ENCODE measurements around the gene PDGFA.

The PDGFA gene

GRCh38 chr7:533266-533665, 13.6 kb upstream of the PDGFA start:
- TF ChIP-seq EZH2 (IDR thresholded peaks at IDR 0.05) = no peak
- no peak for TF ChIP-seq POLR2AphosphoS5 (IDR thresholded peaks at IDR 0.05; ENCODE audit: borderline replicate concordance, low read depth, low read length)
- no peak for TF ChIP-seq FOXP2 (optimal IDR thresholded peaks at IDR 0.05; ENCODE audit: control extremely low read depth, extremely low read length, insufficient read depth)
- Histone ChIP-seq H3K4me3 (no peak overlapping the region), H3K9ac (ENCODE audit: insufficient read length) (no peak overlapping the region), H3K27ac (no peak overlapping the region), H3K36me3 (ENCODE audit: insufficient read depth, low read length) (no peaks in the 10 kb centered on the region), H3K9me3 (ENCODE audit: low read depth, low read length) (no peaks in the 10 kb centered on the region)
- no peak for DNase-seq (ENCODE audit: low read depth, low spot score)

DNA sequence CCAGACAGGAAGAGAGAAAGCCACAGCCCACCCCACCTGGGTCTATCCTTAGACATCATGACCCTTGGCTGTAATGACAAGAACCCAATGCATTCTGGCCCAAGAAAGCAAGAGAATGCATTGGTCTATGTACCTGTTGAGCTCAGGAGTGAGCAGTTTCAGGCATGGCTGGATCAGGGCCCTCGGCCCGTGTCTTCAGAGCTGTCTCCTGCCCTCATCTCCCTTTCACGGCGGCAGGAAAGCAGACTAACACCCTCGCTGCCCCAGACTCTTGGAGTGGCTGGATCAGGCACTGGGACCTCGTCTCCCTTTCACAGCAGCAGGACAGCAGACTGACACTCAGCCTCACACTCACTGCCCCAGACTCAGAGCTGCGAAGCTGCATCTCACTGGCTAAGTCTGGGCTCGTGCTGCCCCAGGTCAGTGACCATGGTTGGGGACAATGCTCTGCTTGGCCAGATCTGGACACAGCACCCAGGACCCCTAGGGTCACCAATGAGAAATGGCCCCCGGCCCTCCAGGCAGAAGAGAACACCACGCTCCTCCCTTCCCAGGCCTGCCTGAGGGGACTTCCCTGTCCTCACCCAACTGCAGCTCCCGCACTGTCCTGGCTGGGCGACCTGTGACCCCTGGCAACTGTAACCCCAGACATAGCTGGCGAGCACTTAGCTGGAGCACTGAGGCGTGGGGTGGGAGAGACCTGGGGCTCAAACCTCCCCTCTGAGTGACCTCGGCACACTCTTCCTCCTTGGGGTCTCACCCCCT, 12.9 kb upstream of the PDGFA start:
- Histone ChIP-seq H3K9ac (ENCODE audit: insufficient read length) (no peak overlapping the region), H3K4me3 (no peak overlapping the region), H3K9me3 (ENCODE audit: low read depth, low read length) (no peaks in the 10 kb centered on the region), H3K36me3 (ENCODE audit: insufficient read depth, low read length) (no peaks in the 10 kb centered on the region), H3K27ac (no peak overlapping the region)
- TF ChIP-seq POLR2AphosphoS5 (IDR thresholded peaks at IDR 0.05; ENCODE audit: borderline replicate concordance, low read depth, low read length) (no peak), EZH2 (IDR thresholded peaks at IDR 0.05) (no peak), FOXP2 (optimal IDR thresholded peaks at IDR 0.05; ENCODE audit: control extremely low read depth, extremely low read length, insufficient read depth) (no peak)
- DNase-seq (ENCODE audit: low read depth, low spot score) = no peak

GRCh38 chr7:531777-532176, 12.1 kb upstream of the PDGFA start:
- Histone ChIP-seq H3K27ac (no peak overlapping the region), H3K4me3 (no peak overlapping the region), H3K9me3 (ENCODE audit: low read depth, low read length) (no peaks in the 10 kb centered on the region), H3K36me3 (ENCODE audit: insufficient read depth, low read length) (no peaks in the 10 kb centered on the region), H3K9ac (ENCODE audit: insufficient read length) (no peak overlapping the region)
- DNase-seq (ENCODE audit: low read depth, low spot score) = no peak
- TF ChIP-seq EZH2 (IDR thresholded peaks at IDR 0.05) = no peak
- no peak for TF ChIP-seq POLR2AphosphoS5 (IDR thresholded peaks at IDR 0.05; ENCODE audit: borderline replicate concordance, low read depth, low read length)
- TF ChIP-seq FOXP2 (optimal IDR thresholded peaks at IDR 0.05; ENCODE audit: control extremely low read depth, extremely low read length, insufficient read depth) = no peak

GRCh38 chr7:528451-528850, 8.8 kb upstream of the PDGFA start:
- no peak overlapping the region for H3K4me3 ChIP-seq
- no peaks in the 10 kb centered on the region for H3K9me3 ChIP-seq (ENCODE audit: low read depth, low read length)
- H3K36me3 ChIP-seq (ENCODE audit: insufficient read depth, low read length) = no peaks in the 10 kb centered on the region
- no peak overlapping the region for H3K9ac ChIP-seq (ENCODE audit: insufficient read length)
- no peak for DNase-seq (ENCODE audit: low read depth, low spot score)
- H3K27ac ChIP-seq = no peak overlapping the region
- TF ChIP-seq FOXP2 (optimal IDR thresholded peaks at IDR 0.05; ENCODE audit: control extremely low read depth, extremely low read length, insufficient read depth) (no peak), POLR2AphosphoS5 (IDR thresholded peaks at IDR 0.05; ENCODE audit: borderline replicate concordance, low read depth, low read length) (no peak), EZH2 (IDR thresholded peaks at IDR 0.05) (no peak)

DNA sequence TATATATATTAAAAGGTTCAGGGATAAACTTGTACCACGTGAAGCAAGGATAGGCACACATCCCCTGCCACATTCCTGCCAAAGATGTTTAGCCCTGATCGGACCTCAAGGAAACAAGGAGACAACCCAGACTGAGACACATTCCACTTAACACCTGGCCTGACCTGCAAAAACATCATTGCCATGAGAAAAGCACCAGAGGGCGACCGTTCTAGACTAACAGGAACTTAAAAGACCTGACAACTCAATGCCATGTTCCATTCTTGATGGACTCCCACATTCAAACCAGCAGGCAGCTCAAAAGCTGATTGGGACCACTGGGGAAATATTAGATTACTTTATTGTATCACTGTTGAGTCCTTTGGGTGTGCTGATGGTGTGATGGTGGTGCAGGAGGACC, 8.1 kb upstream of the PDGFA start:
- no peak for DNase-seq (ENCODE audit: low read depth, low spot score)
- no peaks in the 10 kb centered on the region for H3K9me3 ChIP-seq (ENCODE audit: low read depth, low read length)
- H3K4me3 ChIP-seq = no peak overlapping the region
- no peak overlapping the region for H3K27ac ChIP-seq
- no peak overlapping the region for H3K9ac ChIP-seq (ENCODE audit: insufficient read length)
- no peak for TF ChIP-seq FOXP2 (optimal IDR thresholded peaks at IDR 0.05; ENCODE audit: control extremely low read depth, extremely low read length, insufficient read depth)
- TF ChIP-seq EZH2 (IDR thresholded peaks at IDR 0.05) = no peak
- no peaks in the 10 kb centered on the region for H3K36me3 ChIP-seq (ENCODE audit: insufficient read depth, low read length)

DNA sequence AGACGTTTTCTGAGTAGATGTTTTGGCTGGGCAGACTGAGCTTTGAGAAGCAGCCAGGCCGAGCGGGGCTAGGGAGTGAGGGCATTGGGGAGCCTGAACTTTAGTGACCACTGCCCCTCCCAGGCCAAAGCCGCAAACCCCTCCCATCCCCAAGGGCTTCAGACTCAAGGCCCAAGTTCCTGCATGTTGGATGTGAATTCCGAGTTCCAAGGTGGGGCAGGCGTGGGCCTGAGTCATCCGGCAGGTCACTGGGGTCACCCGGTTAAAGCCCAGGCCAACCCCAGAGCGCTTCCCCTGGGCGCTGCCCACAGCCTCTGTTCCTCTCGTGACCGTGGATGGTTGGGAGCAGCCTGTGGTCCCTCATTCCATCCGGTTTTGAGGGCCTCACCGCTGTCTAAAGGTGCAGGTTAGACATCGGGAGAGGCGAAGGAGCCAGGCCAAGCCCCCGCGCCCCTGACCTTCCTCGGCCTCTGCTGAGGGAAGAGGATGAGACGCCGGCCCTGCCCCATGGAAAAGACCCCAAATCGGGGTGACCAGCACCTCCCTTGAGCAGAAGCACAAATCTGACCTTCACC, 6.9 kb upstream of the PDGFA start:
- H3K4me3 ChIP-seq = no peak overlapping the region
- TF ChIP-seq EZH2 (IDR thresholded peaks at IDR 0.05) (no peak), POLR2AphosphoS5 (IDR thresholded peaks at IDR 0.05; ENCODE audit: borderline replicate concordance, low read depth, low read length) (no peak), FOXP2 (optimal IDR thresholded peaks at IDR 0.05; ENCODE audit: control extremely low read depth, extremely low read length, insufficient read depth) (no peak)
- no peaks in the 10 kb centered on the region for H3K9me3 ChIP-seq (ENCODE audit: low read depth, low read length)
- no peaks in the 10 kb centered on the region for H3K36me3 ChIP-seq (ENCODE audit: insufficient read depth, low read length)
- no peak for DNase-seq (ENCODE audit: low read depth, low spot score)
- no peak overlapping the region for H3K9ac ChIP-seq (ENCODE audit: insufficient read length)
- no peak overlapping the region for H3K27ac ChIP-seq

DNA sequence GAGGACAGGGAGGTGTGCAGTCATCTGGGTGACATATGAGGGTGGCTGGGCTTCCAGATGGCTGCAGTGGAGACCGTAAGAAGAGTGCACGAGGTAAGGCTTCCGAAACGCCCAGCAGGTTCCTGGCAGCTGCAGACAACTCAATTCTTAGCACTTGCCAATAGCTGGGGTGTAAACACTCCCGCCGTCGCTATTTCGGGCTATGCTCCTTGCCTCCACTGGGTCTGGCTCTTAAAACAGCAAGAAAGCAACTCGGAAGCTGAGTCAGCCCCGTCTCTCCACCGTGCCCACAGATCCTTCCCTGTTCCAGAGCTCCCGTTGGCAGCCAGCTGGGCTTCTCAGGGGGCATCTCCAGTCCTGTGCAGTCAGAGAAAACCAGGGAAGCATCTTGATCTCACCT, 6.1 kb upstream of the PDGFA start:
- no peaks in the 10 kb centered on the region for H3K36me3 ChIP-seq (ENCODE audit: insufficient read depth, low read length)
- H3K9ac ChIP-seq (ENCODE audit: insufficient read length) = no peak overlapping the region
- TF ChIP-seq FOXP2 (optimal IDR thresholded peaks at IDR 0.05; ENCODE audit: control extremely low read depth, extremely low read length, insufficient read depth) (no peak), POLR2AphosphoS5 (IDR thresholded peaks at IDR 0.05; ENCODE audit: borderline replicate concordance, low read depth, low read length) (no peak), EZH2 (IDR thresholded peaks at IDR 0.05) (no peak)
- DNase-seq (ENCODE audit: low read depth, low spot score) = no peak
- H3K27ac ChIP-seq = no peak overlapping the region
- no peak overlapping the region for H3K4me3 ChIP-seq
- no peaks in the 10 kb centered on the region for H3K9me3 ChIP-seq (ENCODE audit: low read depth, low read length)

GRCh38 chr7:524800-525199, 5.2 kb upstream of the PDGFA start:
- no peak for DNase-seq (ENCODE audit: low read depth, low spot score)
- H3K9me3 ChIP-seq (ENCODE audit: low read depth, low read length) = no peaks in the 10 kb centered on the region
- TF ChIP-seq EZH2 (IDR thresholded peaks at IDR 0.05) (no peak), POLR2AphosphoS5 (IDR thresholded peaks at IDR 0.05; ENCODE audit: borderline replicate concordance, low read depth, low read length) (no peak), FOXP2 (optimal IDR thresholded peaks at IDR 0.05; ENCODE audit: control extremely low read depth, extremely low read length, insufficient read depth) (no peak)
- no peak overlapping the region for H3K9ac ChIP-seq (ENCODE audit: insufficient read length)
- H3K4me3 ChIP-seq = no peak overlapping the region
- no peaks in the 10 kb centered on the region for H3K36me3 ChIP-seq (ENCODE audit: insufficient read depth, low read length)
- no peak overlapping the region for H3K27ac ChIP-seq

Data from SK-N-MC (cell line).